SH-SY5Y (cell line): ENCODE data around the gene RARB.

Source experiments
- GATA2 ChIP-seq: IDR thresholded peaks from 2 replicates; pipeline ENCODE4 v1.6.1; 2011; ENCODE audit warnings: mild to moderate bottlenecking, low read depth, low read length
- GATA3 ChIP-seq: IDR thresholded peaks from 2 replicates; pipeline ENCODE4 v1.6.1; 2011; ENCODE audit warnings: low read depth, mild to moderate bottlenecking, low read length, moderate library complexity

The RARB gene

DNA sequence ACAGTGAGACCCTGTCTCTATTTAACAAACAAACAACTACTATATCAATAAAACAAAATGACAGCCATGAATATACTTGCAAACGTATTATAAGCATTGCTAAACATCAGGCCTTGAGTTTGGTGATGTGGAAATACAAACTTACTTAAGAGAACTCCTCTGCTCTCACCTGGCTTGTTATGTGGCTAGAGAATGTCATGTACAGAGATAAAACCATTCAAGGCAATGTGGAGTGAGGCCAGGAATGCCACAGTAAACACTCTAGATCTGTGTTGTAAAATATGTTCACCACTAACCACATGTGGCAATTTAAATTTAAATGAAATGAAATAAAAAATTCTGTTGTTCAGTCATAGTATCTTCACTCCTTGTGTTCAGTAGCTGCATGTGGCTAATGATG lies 22.7 kb upstream of the RARB start:
- no peak for TF ChIP-seq GATA2
- no peak for TF ChIP-seq GATA3

DNA sequence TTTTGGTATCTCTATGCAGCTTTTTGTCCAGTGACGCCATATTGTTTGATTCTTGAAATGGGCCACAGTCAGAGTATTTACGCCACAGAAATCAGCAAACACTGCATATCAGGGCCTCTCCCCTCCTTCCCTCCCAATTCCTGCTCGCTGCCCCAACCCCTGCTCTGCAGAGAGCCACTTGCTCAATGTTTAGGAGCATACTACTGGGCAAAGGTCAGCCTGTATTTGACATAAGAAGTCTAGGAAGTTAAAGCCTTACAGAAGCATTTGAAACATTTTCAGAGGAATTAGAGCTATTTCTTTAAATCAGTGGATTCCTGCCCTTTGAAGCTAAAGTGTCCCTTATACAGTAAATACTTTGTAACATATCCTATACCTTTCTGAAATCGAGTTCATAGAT lies 17.4 kb upstream of the RARB start:
- TF ChIP-seq GATA2 (no peak), GATA3 (no peak)

DNA sequence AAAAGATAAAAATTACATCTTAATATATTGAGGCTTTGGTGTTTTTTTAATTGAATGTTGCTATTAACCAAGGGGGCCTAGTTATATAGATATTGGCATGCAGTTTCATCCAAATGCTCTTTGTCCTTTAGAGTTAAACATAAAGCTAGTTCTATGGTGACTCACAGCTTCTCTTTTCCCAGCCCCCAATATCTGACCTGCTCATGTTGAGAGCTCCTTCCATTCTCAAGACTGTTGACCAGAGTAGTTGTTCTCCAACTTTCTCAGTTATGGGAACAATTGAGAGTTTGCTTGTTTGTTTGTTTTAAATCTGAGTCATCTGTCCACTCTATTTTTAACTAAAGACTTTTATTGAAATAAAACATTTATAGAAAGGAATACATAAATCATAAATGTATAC lies 15.8 kb upstream of the RARB start:
- TF ChIP-seq GATA2, result no peak
- no peak for TF ChIP-seq GATA3

DNA sequence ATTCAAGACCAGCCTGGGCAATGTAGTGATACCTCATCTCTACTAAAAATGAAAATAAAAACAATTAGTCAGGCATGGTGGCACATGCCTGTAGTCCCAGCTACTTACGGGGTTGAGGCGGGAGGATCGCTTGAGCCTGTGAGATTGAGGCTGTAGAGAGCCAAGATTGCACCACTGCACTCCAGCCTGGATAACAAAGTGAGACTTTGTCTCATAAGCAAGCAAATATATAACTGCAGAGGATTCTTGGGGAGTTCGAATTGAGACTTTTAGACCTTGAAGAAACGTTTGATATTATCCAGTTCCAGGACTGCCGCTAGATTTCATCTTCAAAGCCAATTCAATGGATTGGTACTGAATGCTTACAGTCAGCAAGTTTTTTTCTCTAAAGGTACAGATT lies 11.9 kb upstream of the RARB start:
- TF ChIP-seq GATA3, result no peak
- no peak for TF ChIP-seq GATA2

DNA sequence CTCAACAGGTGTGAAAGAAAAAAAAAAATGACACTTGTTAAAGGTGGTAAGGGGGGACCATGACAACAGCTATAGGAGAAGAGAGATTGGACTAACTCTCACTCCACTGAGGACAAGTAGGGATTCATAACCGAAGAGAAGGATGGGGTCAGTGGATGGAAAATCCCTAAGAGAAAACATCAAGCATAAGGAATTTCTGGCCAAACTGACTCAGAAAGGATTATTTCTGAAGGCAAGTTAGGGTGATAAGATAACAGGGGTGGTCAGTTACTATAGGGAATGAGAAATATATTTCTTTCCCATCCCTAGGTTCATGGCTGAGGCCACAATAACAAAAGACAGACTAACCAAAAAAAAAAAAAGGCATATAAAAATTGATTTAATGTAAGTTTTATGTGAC lies 9.5 kb upstream of the RARB start:
- TF ChIP-seq GATA2, result no peak
- TF ChIP-seq GATA3, result no peak

DNA sequence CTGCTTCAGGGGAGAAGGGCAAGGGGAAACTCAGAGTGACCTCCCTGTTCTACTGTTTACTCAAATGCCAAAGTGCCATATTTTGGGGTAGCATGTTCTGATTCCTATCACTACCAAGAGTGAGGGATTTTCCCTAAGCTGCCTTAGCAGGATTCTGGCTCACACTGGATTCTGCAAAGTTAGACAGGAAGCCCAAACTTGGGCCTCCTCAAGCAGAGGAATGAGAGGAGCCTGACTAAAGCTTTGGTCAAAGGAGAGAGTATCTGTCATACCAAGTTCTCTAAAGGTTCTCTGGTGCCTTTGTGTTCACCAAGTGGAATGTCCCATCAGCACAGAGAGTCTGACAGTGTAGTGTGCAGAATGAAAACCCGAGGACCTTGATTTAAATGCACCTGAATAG lies 8.8 kb upstream of the RARB start:
- TF ChIP-seq GATA3 (no peak), GATA2 (no peak)

DNA sequence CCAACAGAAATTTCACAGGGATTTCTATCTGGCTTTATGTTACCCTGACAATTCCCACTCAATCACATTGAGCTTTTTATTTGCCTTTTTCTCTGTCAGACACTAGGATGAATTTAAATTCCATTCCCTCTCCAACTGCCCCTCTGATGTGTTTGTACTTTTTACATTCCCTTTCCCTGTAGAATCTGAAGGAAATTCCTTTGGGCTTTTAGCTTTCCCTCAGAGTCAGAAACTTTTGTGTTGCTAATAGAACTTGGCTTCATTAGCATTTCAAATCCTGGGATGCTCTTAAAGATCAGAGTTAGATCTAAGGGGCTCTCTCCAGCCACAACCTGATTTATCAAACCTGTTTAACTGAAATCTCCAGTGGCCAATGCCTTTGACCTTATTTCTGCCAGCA lies 7.9 kb upstream of the RARB start:
- TF ChIP-seq GATA3 (no peak), GATA2 (no peak)

DNA sequence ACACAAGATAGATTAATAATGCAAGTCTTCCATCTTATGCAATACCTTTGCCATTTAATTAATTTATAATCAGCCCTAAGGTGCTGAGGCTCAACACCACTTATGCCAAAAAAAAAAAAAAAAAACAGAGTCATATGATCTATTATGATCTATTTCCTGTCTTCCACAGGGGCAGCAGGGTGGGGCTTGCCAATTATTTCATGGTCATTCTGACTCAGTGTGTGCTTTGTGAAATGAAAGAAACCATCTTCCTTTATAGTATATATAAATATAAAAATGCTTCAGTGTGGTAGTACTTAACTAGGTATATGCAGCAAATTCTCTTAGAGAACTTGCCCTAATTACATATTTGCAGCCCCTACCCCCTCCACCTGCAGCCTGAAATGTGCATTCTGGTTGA lies 7.2 kb upstream of the RARB start:
- no peak for TF ChIP-seq GATA2
- TF ChIP-seq GATA3, result no peak

DNA sequence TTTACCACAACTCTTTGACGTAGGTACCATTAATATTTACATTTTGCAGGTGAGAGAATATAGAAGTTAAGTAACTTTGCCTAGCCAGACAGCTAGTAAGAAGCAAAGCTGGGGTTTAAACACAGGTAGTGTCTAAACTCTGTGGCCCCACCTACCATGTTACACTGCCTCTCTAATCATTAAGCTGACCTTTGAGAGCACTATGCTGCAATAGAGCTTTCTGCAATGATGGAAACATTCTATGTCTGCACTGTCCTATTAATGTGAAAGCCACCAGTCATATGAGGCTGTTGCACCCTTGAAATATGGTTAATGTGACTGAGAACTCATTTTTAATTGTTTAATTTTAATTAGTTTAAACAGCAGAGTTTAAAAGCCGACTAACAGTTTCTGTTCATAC lies 6.3 kb upstream of the RARB start:
- TF ChIP-seq GATA2 (no peak), GATA3 (no peak)

DNA sequence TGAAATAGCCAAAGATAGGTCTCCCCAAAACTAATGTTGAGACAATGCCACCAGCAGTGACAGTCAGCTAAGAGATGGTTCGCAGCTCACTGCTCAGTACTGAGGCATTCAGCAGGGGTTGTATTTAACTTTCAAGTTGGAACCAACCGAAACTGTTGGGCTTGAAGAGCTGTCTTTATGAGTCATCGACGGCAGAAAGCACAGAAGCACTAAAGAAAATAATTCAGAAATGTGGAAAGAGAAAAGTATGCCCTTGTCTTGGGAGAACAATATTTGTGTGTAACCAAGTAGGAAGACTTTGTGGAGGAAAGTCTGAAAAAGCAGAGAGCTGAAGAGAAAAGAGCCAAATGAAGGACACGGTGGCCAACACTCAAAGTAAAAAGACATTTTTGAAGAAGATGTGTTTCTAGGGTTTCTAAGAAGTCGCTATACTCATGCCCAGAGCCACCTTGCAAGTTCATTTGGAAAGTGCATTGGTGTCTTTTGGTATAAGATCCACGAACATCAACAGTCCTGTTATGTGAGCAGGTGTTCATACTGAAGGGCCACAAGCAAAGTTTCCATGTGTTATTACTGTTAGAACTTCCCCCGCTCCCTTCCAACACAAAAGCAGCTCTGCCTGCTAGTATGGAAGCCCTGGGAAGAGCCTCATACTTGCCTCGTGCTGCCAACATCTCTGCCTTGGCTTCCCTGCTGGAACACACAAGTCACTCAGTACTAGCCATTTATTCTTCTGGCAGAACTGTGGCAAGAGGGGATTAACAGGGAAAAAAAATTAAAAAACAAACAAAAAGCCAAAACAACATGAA lies 4.1 kb upstream of the RARB start:
- TF ChIP-seq GATA2 (no peak), GATA3 (no peak)

DNA sequence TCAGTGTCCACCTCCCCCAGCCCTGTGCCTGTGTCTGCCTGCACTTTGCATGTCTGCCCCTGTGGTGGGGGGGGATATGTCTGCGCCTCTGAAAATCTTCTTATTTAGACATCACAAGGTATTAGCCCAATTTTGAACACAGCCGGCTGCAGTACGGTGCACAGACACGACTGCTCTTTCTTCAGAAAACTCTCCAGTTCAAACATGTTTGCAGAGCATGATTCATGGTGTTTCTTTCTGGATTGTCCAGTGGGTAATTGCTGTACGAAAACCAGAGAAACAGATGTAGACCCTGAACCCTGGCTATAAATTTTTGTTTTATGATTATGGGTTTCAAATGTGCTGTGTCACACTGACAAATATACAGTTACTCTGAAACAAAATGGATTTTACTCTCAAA lies 3.4 kb upstream of the RARB start:
- no peak for TF ChIP-seq GATA3
- no peak for TF ChIP-seq GATA2

DNA sequence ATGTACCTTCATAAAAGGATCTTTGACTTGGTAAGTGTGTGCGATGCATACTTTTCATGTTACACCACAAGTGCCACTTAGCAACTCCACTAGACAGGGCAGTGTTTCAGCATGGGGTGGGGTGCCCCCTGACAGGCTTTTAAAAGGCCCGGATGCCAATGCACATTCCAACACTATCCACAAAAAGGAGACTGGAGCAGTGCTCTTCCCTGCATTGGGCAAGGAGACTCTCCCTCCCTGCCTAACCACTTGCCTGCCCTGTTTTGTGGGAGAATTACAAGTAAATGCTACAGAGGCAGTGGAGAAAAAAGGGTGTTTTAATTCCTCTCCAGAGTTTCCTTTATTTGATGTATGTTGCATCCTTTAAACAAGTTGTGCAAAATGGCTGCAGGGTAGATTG lies 1.7 kb upstream of the RARB start:
- TF ChIP-seq GATA3 (no peak), GATA2 (no peak)

DNA sequence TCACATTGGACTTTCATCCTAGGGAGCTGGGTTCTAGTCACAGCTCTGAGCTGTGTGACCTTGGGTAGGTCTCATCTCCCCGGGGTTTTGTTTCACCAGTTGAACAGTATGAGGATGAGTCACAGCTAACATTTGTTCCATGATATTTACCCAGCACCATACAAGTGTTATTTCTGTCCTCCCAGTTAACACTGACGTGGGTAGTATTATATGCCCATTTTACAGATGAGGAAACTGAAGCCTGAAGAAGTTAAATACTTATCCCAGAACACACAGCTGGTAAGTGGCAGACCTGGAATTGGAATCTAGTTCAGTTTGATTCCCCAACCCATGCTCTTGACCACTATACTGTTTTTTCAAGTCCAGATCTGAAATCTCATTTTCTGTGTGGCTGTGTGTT lies 908 bp upstream of the RARB start:
- TF ChIP-seq GATA2 (no peak), GATA3 (no peak)

DNA sequence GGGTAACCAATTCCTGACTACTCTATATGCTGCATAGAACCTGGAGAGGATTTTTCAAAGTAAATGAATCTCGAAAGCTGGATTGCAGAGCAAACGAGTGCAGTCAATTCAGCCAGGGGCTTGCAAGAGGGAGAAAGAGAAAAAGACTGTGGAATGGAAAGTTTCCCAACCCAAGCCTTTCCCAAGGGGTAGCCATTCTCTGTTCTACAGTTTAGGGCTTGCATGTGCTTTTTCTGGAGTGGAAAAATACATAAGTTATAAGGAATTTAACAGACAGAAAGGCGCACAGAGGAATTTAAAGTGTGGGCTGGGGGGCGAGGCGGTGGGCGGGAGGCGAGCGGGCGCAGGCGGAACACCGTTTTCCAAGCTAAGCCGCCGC lies 511 bp upstream of the RARB start:
- TF ChIP-seq GATA2, result no peak
- no peak for TF ChIP-seq GATA3

DNA sequence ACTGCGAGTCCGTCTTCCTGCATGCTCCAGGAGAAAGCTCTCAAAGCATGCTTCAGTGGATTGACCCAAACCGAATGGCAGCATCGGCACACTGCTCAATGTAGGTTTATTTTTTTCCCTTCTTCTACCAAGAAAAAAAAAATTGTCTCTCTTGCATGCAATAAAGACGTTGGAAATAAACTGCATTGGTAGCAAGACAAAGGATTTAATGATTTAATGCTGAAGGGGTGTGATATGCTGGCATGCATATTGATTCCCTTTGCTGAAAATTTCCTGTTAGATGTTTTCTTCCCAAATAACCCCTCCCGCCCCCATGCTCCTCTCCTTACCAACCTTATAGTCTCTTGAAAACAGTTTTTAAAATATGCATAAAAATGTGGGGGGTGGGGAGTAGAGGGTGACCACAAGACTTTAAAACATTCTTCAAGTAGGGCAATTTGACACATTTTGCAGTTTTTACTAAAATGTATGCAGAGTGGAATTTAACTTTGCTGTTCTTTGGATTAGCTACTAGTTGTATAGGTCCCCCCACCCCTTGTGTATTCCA lies 799 bp downstream of the RARB start:
- TF ChIP-seq GATA3, result no peak
- no peak for TF ChIP-seq GATA2
